Heart left ventricle (tissue), 13 donors: Measurements from ENCODE around the gene PDE6A.

Experiments
- POLR2A ChIP-seq, 2 donors: fragments of 450-650 bp; IDR thresholded peaks; one replicate each; pipeline ENCODE4 v1.6.1; 2017; ENCODE audit warnings: antibody characterized with exemption in 2 of 2, mild to moderate bottlenecking in 2 of 2, moderate library complexity in 2 of 2
- TF ChIP-seq, protein P1 (sequence below), 12 donors: fragments of 200-600 bp; sonication (generic) in 4 of 12; IDR thresholded peaks; one replicate each; pipeline versions ENCODE4 v1.5.0 to v1.8.0; 2018 to 2022; ENCODE audit warnings: antibody characterized with exemption in 12 of 12, mild to moderate bottlenecking in 5 of 12
- donor health status: ischemic (EF 13 %, LVEDD 7.1; RV severe dilation, severe dysfunction).
- donor health status: DM: no; HTN: yes; CAD: no.
- donor health status: DM: no; HTN: no; CAD: no.
- donor health status: ischemic (EF 25% LVEDD 6.9; RV normal size, moderate dysfunction).
- donor health status: ischemic (EF 25% LVEDD 5.7; RV mildly dilated, moderate dysfunction).
- donor health status: ischemic (EF 35%, LVEDD 5.7; RV mildly dilated, moderate dysfunction).
- donor health status: nonischemic (EF 11% LVEDD 7.7; RV severe dilation, severe dysfunction).
- donor health status: DM: yes; HTN: yes; CAD: no.
- donor health status: PGD.
- donor health status: ischemic (EF 29% LVEDD 5.4; RV normal size, mild dysfunction).
- donor health status: nonischemic (EF 23%, LVEDD 6.1; RV moderate dilation, normal function).

DNA sequence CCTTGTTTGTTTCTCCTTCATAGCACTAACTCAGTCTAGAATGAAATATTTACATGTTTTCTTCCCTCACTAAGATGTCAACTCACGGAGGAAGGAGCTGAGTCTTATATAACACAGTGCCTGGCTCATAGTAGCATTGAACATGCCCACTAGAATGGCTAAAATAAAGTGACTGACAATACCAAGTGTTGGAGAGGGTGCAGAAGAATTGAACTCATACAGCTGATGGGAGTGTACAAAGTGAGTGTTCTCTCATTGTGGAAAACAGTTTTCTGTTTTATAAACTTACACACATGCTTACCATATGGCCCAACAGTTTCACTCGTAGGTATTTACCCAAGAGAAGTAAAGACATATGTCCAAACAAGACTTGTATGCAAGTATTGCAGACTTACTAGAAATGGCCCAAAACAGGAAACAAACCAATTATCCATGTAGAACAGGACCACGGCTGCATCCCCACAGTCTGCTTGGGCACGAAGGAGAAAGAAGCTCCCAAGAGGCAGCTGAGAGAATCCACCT lies 127.0 kb downstream of the PDE6A start:
- TF ChIP-seq, protein P1, sequence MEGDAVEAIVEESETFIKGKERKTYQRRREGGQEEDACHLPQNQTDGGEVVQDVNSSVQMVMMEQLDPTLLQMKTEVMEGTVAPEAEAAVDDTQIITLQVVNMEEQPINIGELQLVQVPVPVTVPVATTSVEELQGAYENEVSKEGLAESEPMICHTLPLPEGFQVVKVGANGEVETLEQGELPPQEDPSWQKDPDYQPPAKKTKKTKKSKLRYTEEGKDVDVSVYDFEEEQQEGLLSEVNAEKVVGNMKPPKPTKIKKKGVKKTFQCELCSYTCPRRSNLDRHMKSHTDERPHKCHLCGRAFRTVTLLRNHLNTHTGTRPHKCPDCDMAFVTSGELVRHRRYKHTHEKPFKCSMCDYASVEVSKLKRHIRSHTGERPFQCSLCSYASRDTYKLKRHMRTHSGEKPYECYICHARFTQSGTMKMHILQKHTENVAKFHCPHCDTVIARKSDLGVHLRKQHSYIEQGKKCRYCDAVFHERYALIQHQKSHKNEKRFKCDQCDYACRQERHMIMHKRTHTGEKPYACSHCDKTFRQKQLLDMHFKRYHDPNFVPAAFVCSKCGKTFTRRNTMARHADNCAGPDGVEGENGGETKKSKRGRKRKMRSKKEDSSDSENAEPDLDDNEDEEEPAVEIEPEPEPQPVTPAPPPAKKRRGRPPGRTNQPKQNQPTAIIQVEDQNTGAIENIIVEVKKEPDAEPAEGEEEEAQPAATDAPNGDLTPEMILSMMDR (IDR thresholded peaks at IDR 0.05) = no peak
- no peak for TF ChIP-seq POLR2A (IDR thresholded peaks at IDR 0.05)
